Hematopoietic multipotent progenitor cell treated with erythropoietin and hydrocortisone succinate and interleukin-3 and kit ligand, for 17 days (in vitro differentiated cells): ENCODE results near the gene CCDC116.
A peak's percentile ranks its signal among the peaks of the same experiment; 100 is the strongest.
"Not testable (repeated sequence)": the region's sequence is repeated elsewhere in the genome, so short reads cannot be mapped to it uniquely, and the experiment has no call there.

Experiments
- DNase-seq: peaks from one replicate; pipeline ENCODE4 v3.0.0-alpha.2; 2015; ENCODE audit warnings: low spot score

CCDC116 gene

GRCh38 chr22:21609556-21610157, 22.9 kb upstream of the CCDC116 start:
- not testable (repeated sequence) for DNase-seq

- DNase-seq: no peak
Observed at GRCh38 chr22:21611210-21611977, 21.2 kb upstream of the CCDC116 start.

DNA sequence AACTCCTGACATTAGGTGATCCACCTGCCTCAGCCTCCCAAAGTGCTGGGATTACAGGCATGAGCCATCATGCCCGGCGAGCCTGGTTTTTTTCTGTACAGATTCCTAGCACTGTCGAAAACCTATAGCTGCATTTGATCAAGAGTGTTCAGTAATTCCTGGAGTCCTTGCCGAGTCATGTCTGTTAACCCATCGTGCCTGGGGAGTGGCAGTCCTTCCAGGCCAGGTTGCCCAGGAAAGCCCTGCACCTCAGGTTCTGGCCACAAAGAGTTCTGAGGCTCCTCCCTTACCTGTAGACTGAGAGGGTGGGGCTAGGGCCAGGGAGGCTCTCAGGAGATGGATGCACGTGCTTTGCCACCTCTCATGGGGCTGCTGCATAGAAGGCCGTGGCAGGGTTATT, 19.7 kb upstream of the CCDC116 start:
- no peak for DNase-seq

GRCh38 chr22:21613553-21614233, 18.9 kb upstream of the CCDC116 start:
- DNase-seq: no peak

DNA sequence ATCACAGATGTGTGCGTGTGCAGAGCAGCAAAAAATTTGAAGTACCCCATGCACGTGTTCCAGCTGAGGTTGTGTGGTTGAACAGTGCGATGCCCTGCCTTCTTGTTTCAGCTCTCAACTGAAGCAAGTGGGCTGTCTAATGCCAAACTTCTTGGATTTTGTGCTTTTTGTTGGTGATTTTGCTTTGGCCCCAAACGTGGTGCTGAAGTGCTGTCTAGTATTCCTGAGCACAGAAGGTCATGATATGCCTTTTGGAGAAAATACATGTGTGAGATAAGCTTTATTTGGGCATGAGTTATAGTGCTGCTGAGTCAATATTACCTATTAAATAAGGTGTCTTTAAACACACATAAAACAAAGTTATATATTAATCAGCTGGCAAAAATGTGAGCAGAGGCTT, 16.8 kb upstream of the CCDC116 start:
- no peak for DNase-seq

DNA sequence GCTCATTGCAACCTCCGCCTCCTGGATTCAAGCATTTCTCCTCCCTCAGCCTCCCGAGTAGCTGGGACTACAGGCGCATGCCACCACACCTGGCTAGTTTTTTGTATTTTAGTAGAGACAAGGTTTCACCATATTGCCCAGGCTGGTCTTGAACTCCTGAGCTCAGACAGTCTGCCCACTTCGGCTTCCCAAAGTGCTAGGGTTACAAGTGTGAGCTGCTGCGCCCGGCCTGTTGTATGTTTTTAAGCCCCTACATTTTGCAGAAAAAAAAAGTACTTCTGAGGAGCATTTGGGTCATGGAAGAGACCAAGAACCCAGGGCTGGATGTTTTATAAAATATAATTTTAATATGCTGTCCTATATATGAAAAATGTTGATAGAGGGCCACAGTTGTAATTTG, 15.2 kb upstream of the CCDC116 start:
- not testable (repeated sequence) for DNase-seq

DNA sequence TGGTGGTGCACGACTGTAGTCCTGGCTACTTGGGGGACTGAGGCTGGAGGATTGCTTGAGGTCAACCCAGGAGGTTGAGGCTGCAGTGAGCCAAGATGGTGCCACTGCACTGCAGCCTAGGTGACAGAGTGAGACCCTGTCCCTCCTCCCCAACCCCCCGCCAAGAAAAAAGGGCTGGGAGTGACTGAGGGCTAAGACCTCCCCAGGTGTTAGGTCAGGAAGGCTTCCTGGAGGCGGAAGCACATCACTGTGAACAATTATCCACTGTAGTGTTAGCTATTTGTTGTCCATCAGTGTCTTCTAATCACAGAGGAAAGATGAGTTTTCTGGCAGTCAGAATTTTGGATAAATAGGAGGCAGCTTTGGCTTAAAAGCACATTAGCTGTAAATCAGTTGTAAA, 11.5 kb upstream of the CCDC116 start:
- no peak for DNase-seq

DNA sequence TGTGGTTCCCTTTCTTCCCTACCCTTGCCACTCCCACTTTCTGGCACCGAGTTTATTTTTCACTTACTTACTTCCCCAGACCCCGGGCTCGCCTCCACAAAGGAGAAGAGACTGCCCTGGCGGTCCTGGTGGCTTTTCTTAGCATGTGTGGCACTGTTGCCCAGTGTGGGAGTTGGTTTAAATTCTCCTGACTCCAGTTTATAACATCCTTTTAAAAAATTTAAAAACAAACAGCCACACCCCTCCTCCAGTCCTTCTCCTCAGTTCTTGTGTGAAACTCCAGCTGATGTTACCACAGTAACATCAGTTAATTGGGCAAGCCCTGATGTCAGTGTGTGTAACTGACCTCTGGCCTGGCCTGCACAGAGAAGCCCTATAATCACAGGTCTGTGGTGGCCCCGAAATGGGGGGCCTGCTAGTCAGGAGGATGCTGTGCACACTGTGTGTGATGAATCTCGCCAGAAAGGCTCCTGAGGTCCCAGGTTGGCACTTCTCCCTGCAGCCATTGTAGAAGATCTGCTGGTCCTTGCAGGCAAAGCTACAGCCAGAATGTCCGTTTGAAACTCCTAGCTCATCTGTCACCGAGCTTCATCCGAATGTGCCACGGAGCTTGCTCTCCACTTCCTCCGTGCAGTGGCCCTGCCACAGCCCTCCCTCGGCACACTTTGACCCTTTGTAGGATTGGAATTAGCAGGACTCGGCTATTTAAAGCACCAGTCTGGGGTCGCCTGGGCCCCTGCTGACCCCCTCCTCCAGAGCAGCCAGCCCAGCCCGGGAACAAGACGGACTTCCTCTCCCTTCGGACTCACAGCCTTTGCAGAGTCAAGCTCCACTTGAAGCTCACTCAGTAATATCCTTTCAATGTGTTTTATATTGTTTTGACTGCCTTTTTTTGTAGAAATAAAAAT, 10.3 kb upstream of the CCDC116 start:
- DNase-seq: no peak

DNA sequence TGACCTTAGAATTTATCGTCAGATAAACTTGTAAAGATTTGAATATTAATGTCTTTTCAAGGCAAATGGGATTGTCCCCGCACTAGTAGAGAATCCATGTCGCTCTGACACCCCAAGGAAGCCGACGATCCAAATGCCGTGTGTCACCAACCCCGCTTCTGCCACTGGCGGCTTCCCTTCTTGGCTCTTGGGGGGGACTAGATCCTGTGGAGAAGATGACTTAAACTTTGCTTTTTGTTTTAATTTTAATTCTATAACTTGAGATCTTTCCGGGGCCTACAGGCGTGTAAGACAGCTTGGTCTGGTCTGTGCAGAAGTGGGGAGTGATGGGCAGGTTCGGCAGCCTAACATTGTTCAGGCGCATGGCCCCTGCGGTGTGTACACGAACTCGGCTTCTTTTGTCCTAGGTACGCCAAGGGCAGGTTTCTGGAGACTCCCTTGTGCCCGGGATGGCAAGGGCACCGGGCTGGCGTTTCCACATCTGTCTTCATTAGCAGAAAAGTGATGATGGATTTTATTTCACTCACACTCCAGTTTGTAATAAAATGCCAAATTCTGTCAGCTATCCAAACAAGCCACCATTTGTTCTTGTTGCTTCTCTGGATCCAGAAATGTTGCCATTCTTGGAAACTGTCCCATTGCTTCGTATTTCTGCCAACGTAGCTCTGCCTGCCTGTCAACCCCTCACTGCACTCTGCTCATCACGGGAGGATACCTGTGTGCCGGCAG, 9.5 kb upstream of the CCDC116 start:
- no peak for DNase-seq

- no peak for DNase-seq
Observed at GRCh38 chr22:21623648-21623970, 9.0 kb upstream of the CCDC116 start.

DNA sequence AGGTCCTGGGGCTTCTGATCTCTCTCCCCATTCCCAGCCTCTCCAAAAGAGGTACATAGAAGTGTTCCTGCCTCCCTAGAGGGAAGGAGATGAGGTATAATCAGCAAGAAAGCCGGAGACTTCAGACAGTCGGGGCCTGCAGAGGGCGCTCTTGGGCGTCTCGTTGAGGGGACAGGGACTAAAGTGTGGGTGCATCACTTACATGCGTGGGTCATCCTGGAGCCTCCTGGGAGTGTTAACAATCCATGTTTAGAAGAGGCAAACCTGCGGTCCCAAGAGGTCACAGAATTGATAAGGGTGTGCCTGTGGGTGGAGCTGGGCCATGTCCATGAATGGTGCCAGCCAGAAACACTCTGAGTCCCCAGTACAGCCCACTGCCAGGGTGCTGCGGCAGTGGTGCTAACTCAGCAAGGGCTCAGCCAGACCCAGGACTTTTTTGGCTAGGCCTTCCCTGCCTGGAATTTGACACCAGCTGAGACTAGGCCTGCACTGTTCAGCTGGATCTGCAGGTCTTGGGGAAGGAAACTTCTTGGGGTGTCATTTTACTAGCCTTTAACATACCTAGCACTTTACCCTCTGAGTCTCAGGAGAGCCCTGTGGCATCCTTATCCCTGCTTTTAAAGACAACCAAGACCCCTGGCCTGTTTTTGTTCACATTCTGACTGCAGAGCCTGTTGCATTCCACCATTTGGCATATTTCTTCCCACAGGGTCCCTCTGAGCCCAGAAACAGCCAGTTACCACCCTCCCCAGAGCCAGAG, 8.3 kb upstream of the CCDC116 start:
- DNase-seq: peak; percentile 44

DNA sequence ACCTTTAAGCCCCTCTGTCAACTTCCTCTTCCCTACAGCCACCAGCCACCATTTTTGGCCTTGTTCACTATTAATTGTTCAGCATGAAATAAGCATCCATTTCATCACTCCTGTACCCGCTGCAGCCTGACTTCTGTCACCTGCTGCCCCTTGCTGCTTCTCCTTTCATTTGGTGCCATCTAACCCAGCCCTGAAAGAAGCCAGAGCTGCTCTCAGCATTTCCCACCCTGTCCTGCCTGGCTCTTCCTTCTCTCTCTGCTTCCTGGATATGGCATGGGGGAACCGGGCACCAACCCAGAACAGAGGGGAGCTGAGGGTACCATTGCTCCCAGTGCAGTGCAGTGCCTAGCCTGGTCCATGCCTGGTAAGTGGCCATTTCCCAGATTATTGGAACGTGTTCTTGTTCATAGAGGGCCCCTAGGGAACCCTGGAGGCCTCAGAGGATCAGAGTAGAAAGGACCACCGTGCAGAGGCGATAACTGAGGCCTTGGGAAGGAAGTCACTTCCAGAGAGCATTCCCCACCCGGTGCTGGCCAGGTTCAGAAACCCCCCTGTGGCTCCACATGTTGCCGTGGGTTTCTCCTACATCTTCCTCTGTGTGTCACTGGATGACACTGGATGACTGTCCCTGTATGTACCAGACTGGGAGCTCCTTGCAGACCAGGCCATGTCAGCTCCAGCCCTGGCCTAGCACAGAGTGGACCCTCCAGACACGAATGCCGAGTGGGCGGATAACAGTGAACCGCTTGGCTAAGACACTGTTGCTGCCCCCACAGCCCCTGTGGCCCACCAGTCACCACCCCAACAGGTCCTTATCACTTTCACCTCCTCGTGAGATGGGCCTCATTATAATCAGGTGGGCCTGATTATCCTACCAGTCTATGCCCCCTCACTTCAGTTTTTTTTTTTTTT, 7.4 kb upstream of the CCDC116 start:
- no peak for DNase-seq

DNA sequence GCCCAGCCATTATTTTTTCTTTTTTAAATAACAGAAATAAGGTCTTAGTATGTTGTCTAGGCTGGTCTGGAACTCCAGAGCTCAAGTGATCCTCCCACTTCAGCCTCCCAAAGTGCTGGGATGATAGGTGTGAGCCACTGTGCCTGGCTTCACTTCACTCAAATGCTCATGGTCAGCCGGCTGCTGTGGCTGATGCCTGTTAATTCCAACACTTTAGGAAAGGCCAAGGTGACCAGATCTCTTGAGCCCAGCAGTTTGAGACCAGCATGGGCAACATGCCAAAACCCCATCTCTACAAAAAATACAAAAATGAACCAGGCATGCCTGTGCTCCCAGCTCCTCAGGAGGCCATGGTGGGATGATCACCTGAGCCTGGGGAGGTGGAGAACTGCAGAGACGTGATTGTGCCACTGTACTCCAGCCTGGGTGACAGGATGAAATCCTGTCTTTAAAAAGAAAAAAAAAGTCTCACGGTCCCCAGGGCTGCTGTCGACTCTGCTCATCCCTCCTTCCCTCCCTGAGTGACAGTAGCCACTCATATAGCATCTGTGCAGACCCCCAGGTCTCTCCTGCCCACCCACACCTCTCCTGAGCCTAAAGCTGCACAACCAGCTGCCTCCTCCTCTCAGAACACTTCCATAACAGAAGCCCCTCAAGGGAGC, 6.4 kb upstream of the CCDC116 start:
- no peak for DNase-seq

DNA sequence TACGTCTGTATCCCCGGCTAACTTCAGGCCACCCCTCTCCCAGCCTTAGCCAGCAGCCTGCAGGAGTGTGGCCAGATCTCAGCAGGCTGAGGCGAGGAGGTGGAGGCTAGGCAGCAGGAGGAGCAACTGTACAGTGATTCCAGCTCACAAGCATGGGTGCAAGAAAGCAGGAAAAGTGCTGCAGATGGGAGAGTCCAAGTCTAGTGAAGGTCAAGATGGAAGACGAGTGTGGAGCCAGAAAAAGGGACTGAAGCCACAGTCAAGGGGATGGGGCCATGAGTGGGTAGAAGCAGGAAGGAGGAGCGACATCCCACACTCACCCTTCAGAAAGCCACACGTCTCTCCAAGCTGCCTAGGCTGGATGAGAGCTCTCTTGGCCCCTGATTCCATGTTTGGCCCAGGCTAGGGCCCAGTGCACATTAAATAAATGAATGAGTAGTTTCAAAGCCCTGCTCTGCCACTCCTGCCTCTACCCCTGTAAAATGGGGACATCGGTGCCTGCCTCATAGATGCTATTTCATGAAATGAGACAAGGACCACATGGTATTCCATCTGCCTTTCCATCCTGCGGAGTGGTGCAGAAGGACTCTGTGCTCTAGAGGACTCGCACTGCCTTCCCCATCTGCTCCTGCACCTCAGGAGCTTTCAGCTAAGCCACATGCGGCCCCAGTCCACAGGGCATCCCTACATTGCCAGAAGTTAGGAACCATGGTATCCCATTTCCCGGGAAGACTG, 5.7 kb upstream of the CCDC116 start:
- DNase-seq: no peak

GRCh38 chr22:21628386-21629254, 3.9 kb upstream of the CCDC116 start:
- DNase-seq: no peak

DNA sequence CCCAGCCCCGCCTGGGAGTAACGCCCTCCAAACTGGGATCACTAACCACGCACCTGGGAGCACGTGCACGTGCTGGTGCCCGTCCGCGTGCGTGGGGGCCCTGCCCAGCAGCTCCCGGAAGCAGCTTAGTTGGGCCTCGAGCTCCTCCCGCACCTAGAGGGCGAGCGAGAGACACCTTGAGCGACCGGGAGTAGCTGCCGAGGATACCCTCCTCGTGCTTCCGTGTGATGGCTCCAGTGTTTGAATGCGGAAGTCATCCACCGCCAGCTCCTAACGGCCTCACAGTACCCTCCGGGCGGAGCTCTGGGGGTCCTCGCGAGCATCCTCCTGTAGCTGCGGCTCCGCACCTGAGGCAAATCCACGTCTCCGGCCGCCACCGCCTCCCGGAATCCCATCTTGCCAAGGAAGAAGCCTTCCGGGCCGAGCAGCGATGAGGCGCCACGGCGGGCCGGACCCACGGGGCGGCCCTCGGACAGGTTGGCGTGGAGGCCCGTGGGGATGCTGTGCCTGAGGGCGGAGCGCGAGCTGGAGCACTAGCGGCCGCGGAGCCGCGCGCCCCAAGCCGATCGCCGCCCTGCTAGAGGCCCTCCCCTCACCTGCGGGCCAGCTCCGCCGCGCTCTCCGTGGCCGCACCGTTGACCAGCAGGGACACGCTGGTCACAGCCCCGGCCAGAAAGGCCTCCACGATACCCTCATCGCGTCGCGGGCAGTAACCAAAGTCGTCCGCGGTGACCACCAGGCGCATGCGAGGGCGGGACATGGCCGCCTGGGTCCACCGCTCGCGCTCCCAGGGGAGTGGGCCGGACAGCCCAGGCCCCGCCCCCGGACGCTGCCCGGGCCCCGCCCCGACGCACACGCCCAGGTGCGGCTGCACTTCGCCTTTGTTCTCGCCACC, 3.1 kb upstream of the CCDC116 start, which contains the start of gene YDJC:
TSS of gene YDJC (minus strand) at position 768 of the 895 bp plus-strand sequence. CDS start at position 760, 8 bp downstream.
- peak; percentile 91 for DNase-seq
